GM06990 (cell line): Measurements from ENCODE around the gene HMX1.

Experiments
- DNase-seq: peaks from one replicate; pipeline ENCODE4 v3.0.0-alpha.2; 2011; ENCODE audit not compliant: insufficient read length; ENCODE audit errors: extremely low read depth
- H3K27me3 ChIP-seq: replicated peaks from 2 replicates; pipeline ENCODE4 v1.6.0; 2011; ENCODE audit warnings: low read length; ENCODE audit not compliant: control insufficient read depth, insufficient read depth
- H3K36me3 ChIP-seq: 2 replicates; pipeline ENCODE4 v1.5.1; 2011; ENCODE audit warnings: low read length; ENCODE audit not compliant: control insufficient read depth, insufficient read depth
- H3K4me3 ChIP-seq: replicated peaks from 2 replicates; pipeline ENCODE4 v1.5.1; 2011; ENCODE audit warnings: low read depth, mild to moderate bottlenecking, control low read depth, low read length
- TF ChIP-seq, protein P1 (sequence below): IDR thresholded peaks from 2 replicates; pipeline ENCODE4 v1.5.1; 2011; ENCODE audit warnings: low read length, control low read depth, mild to moderate bottlenecking, inconsistent platforms; ENCODE audit not compliant: insufficient read depth, poor library complexity, severe bottlenecking

HMX1 gene

DNA sequence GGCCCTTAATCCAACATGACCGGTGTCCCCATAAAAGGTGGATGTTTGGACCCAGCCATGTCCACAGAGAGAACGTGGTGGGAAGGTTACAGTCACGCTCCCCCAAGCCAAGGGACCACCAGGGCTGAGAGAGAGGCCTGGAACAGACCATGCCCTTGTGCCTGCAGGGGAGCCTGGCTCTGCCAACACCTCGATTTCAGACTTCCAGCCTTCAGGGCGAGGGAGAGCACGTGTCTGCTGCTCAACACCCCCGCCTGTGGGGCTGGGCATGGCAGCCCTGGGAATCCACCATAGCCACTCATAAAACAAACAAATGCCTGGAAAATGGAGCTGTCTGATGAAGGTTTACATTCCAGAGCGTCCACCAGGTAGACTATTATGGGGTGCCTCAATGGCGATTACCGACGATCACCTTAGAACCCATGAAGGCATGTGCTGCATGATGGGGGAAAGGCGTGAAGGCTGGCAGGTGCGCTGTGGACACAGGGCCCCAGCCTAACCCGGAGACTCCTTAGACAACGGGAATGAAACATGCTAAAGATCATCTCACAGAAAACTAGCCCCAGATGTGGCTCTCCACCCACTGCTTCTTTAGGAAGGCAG lies 42.3 kb upstream of the HMX1 start:
- TF ChIP-seq, protein P1, sequence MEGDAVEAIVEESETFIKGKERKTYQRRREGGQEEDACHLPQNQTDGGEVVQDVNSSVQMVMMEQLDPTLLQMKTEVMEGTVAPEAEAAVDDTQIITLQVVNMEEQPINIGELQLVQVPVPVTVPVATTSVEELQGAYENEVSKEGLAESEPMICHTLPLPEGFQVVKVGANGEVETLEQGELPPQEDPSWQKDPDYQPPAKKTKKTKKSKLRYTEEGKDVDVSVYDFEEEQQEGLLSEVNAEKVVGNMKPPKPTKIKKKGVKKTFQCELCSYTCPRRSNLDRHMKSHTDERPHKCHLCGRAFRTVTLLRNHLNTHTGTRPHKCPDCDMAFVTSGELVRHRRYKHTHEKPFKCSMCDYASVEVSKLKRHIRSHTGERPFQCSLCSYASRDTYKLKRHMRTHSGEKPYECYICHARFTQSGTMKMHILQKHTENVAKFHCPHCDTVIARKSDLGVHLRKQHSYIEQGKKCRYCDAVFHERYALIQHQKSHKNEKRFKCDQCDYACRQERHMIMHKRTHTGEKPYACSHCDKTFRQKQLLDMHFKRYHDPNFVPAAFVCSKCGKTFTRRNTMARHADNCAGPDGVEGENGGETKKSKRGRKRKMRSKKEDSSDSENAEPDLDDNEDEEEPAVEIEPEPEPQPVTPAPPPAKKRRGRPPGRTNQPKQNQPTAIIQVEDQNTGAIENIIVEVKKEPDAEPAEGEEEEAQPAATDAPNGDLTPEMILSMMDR: no peak
- Histone ChIP-seq H3K36me3 (no peaks in the 10 kb centered on the region), H3K4me3 (no peak overlapping the region), H3K27me3 (no peaks in the 10 kb centered on the region; the same call in 1 of the 2 replicates)
- no peak for DNase-seq

DNA sequence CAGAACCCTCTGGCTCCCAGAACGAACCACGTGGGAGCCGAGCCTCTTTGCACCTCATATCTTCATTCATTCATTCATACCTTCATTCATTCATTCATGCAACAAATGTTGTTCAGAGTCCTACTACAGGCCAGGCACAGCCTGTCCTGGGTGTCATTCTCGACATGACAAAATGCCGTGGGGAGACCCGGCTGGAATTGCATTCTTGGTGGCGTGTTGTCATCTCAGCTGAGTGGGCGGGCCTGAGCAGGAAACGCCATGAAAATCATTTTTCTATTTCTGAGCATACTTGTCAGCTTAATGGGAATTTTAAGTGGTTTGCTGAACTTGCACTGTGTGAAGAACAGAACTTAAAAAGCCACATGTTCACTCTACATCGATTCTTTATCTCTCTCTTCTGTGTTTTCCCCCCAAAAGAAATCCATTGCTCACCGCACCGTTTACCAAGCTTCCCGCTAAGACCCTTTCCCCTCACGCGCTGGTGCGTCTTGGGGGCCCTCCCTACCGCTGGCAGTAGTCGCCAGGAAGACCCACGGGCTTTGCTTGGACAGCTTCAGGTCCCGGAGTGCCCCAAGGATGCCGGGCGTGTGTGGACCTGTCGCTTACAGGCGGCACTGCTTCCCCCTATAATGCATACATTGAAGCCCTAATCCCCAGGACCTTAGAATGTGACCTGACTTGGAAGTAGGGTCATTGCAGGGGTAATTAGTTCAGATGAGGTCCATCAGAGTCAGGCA lies 41.6 kb upstream of the HMX1 start:
- Histone ChIP-seq H3K27me3 (no peaks in the 10 kb centered on the region; the same call in 1 of the 2 replicates), H3K4me3 (no peak overlapping the region), H3K36me3 (no peaks in the 10 kb centered on the region)
- TF ChIP-seq, protein P1: no peak
- DNase-seq: no peak

DNA sequence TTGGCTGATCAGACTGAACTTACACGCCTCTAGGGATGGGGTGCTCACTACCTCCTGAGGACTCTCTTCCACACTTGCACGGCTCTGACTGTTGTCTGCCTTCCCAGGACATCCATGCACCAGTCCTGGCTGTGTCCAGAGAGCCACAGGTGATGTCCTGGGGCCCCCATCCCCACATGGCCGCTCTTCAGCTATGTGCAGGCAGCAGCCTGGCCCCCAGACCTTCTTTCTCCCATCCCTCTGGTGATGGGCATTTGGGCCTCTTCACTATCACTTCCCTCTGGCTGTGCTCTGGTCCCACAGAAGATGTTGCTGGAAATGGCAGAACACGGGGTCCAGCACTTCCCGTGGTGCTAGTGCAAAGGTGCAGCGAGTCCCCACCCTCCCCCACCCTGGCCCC lies 40.9 kb upstream of the HMX1 start:
- Histone ChIP-seq H3K36me3 (no peaks in the 10 kb centered on the region), H3K4me3 (no peak overlapping the region), H3K27me3 (no peaks in the 10 kb centered on the region; the same call in none of the 2 replicates)
- TF ChIP-seq, protein P1: no peak
- DNase-seq: no peak

DNA sequence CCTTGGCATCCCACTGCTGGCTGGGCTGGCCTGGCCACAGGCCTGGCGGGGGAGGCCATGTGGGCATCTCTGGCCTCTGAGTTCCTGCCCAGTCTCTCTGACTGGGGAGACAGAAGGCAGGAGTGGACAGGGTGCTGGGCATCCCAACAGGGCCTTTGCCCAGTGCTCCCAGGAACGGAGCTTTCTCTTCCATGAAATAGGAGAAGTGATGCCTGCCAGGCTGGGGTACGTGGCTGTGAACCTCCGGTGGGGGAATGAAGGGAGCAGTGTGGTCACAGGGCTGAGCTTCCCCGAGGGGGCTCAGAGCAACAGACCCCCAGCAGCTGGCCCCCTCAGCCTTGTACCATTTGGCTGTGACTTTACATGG lies 40.4 kb upstream of the HMX1 start:
- Histone ChIP-seq H3K4me3 (no peak overlapping the region), H3K36me3 (no peaks in the 10 kb centered on the region), H3K27me3 (no peaks in the 10 kb centered on the region; the same call in none of the 2 replicates)
- TF ChIP-seq, protein P1: no peak
- no peak for DNase-seq

DNA sequence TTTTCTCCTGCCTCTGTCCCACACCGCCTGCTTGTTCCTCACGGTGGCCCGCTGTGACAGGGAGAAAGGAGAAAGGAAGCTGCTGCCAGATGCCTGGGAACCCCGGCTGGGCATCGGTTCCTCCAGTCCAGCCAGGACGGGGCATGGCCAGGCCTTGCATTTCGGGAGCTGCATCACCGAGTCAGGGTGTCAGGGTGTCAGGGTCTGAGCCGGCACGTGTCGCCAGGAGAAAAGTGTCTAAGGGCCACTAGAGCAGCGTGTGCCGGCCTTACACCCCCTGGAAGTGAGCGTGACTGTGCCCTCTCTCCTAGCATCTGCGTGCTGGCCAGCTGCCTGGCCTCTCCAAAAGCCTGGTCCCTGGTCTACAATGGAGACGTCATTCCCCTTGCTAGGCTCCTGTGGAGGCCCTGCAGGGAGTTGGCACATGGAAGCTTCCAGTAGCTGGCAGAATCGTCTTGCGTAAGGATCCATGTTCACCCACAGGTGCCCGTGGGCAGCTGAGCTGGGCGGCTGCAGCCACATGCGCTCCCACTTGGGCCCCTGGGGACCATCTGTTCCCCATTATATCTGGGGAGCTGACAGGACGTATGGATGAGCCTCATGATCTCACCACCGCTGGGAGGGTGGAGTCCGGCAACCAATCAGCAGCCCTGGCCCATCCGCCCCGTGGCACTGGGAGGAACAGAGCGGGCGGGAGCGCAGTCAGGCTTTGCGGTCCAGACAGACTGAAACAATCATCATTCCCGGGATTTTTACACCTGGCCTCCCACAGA lies 39.9 kb upstream of the HMX1 start:
- H3K27me3 ChIP-seq: no peaks in the 10 kb centered on the region; the same call in none of the 2 replicates
- TF ChIP-seq, protein P1: no peak
- H3K4me3 ChIP-seq: no peak overlapping the region
- no peak for DNase-seq
- no peaks in the 10 kb centered on the region for H3K36me3 ChIP-seq
